GM19193 (cell line): Measurements from ENCODE around the gene S100A2.
A peak's percentile ranks its signal among the peaks of the same experiment; 100 is the strongest.

ENCODE experiments used
- POLR2A ChIP-seq: IDR thresholded peaks from 4 replicates; pipeline ENCODE4 v1.6.1; 2011; ENCODE audit not compliant: insufficient read depth, insufficient read length; ENCODE audit errors: extremely low read depth

Gene S100A2

GRCh38 chr1:153544453-153545066 lies 21.1 kb downstream of the S100A2 start:
- TF ChIP-seq POLR2A = no peak

- no peak for TF ChIP-seq POLR2A
These were observed 21.9 kb downstream of the S100A2 start for GRCh38 chr1:153543736-153544135.

- no peak for TF ChIP-seq POLR2A
These were observed 22.5 kb downstream of the S100A2 start for GRCh38 chr1:153542956-153543711.

DNA sequence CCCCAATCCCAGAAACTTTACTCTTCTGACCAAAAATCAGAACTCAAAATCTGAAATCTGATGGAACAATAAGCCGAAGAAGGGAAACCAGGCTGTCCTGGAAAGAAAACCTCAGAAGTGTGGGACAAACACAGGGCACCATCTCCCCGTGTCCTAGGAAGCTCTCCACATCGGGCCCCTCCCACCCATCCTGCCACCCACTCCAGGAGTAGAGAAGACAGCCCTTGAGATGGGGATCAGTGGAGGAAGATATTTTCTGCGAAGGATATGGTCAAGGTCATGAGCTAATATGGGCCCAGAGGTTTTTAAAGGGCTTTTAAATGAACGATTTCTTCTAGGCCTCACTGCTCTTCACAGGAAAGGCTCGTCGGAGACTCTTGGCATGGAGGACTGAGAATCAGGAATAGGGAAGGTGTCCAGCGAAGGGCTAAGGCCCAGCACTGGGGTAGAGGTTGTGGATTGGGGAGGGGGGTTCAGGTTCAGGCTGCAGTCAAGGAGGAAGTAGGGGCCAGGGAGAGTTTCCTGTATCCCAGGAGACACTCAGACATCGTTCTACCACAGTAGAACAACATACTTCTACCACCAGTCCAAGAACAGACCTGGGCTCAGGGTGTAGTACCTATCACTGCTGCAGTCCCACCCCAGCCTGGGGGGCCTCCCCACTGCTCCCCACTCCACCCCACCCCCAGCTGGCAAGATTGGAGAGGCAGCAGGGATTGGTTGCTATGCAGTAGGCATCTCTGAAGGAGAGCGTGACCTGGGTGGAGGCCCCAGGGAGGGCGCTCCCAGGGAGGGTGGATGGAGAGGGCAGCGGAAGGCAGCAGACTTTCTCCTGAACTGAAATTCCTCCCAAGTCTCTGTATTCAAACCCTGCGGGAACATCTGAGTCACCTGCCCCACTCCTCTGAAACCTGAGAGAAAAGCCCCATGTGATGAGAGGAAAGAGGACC lies 23.7 kb downstream of the S100A2 start:
- no peak for TF ChIP-seq POLR2A

DNA sequence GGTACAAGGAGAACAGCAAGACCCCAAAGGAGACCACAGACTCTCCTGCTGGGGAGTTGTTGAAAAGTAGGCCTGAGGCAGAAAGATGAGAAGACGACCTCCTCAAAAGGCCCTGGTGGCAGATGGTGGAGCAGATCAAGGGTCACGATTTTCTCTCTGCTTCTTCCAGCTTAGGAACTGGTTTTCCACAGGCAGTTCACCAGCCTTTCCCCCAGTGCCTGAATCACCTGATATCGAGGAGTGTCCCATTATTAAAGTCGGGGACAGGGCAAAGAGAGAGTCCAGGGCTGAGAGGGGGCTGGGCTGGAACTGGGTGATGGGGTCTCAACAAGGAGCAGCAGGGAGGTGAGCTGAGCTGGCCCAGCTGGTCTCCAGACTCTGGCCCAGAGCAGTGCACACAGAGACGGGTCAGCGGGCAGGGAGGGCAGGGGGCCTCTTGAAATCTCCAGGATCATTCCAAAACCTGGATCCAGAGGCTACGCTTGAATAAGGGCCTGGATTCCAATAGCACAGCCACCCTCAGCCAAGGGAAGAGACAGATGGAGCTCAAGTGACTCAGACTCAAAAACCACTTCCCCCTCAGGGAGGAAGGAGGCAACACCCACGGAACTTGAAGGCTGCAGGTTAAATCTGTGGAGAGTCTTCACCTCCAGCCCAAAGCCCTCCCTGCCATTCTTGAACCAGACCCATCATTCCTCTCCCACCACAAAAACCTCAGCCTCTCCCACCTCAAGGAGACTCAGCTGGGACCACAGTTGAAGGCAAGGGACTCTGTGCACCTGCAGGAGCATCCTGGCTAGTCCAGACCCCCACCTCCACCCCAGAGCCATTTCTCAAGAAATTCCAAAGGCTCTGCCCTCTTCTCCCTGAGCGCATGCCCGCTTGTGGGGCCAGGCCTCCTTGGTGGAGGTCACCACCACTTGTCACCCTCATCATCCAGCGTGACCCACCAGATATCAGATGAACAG lies 25.0 kb downstream of the S100A2 start, which contains the start of gene S100A5:
Gene S100A5, minus strand, starts transcription at position 541 of the 968 bp plus-strand sequence. CDS start 743 bp downstream, outside the sequence.
- TF ChIP-seq POLR2A = no peak

GRCh38 chr1:153539395-153540093 lies 26.1 kb downstream of the S100A2 start:
- TF ChIP-seq POLR2A = no peak

DNA sequence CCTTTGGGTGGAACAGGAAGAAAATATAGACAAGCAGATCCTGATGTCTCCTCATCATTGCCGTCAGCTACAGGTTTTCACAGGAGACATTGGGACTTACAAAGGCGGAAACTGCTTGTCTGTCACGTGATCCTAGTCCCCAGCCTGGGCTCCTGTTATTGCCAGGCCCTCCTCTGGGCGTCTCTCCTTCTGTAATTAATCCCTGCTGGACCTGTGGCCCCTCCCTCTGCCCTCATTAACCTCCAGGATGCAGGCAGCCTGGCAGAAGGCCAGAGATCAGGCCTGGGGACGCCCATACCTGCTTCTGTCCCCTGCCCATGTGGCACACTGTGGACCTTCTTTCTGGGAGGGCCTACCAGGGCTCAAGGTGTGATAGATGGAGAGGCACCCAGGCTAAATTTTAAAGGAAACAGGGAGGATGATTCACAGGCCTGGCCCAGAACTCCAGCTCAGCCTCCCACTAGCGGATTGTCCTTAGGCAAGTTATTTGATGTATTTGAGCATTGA lies 27.3 kb downstream of the S100A2 start:
- no peak for TF ChIP-seq POLR2A

DNA sequence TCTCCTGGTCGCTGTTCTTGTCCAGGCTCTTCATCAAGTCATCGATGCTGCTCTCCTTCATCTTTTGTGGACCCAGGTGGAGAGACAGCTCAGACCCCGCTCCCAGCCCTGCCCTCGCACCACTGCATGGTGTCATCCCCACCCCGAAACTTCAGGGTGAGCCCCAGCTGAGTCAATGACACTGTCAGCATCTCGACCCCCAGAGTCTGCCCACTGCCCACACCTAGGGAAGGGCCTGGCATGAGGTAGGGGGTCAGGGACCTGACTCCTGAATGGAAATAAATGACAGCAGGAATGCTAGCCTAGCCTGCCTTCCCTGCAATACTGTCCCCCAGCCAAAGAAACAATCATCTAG lies 28.3 kb downstream of the S100A2 start:
- TF ChIP-seq POLR2A = no peak

- TF ChIP-seq POLR2A = no peak
These were observed 28.8 kb downstream of the S100A2 start for GRCh38 chr1:153536671-153537375.

- TF ChIP-seq POLR2A = peak; percentile 58
These were observed 29.5 kb downstream of the S100A2 start for GRCh38 chr1:153536012-153536670.

DNA sequence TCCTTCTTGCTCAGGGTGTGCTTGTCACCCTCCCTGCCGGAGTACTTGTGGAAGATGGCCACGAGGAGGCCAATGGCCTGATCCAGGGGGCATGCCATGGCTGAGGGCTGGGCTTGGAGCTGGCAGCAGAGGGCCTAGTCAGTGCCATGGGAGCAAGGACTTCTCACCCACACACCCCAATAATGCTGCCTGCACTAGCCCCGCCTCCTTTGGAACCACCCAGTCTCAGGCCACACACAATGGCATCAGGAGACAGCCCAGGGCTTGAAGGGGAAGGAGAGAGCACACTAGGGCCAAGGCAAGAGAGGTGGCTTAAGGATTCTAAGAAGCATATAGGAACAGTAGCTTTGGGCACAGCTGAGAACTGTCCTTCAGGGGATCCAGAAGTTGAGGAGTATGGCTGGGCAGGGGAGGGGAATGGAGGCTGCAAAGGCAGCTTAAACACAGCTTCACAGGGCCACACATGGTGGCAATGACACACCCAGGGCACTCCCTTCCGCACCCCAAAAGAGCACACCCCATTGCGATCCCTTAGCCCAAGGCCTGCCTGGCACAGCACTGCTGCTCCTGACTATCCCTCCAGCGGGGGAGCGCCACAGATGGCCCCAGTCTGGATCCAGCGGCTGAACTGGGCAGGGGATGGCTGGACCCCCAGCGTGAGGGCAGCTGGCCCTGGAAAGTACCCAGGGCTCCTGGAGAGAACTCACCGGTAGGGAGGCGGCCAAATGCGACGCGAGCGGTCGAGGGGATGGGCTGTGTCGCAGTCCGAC lies 30.2 kb downstream of the S100A2 start, which contains the start of gene S100A6:
Gene S100A6, minus strand, starts transcription at position 750 of the 770 bp plus-strand sequence. Its CDS starts 652 bp downstream, at position 98.
- peak; percentile 25 for TF ChIP-seq POLR2A
